GM19395 (cell line): ENCODE measurements around the gene CS.
"Not testable (repeated sequence)": the region's sequence is repeated elsewhere in the genome, so short reads cannot be mapped to it uniquely, and the experiment has no call there.

Experiments used
- ATAC-seq: cut with Tn5 transposase; IDR thresholded peaks from one replicate; pipeline ENCODE4 v1.9.1; 2021; ENCODE audit warnings: mild to moderate bottlenecking, moderate library complexity; ENCODE audit not compliant: unreplicated experiment

CS gene

GRCh38 chr12:56299853-56300643 lies at the start of gene CS:
Gene CS (minus strand): TSS chr12:56300330. CDS start chr12:56300201, 129 bp downstream.
- peak; percentile 94 for ATAC-seq

GRCh38 chr12:56348776-56349175 lies 48.6 kb upstream of the CS start:
- ATAC-seq: no peak

- not testable (repeated sequence) for ATAC-seq
Measured at GRCh38 chr12:56347255-56347654, 47.1 kb upstream of the CS start.

GRCh38 chr12:56346675-56347074 lies 46.5 kb upstream of the CS start:
- ATAC-seq: no peak

- ATAC-seq: not testable (repeated sequence)
Measured at GRCh38 chr12:56342290-56342689, 42.2 kb upstream of the CS start.

GRCh38 chr12:56341616-56342015 lies 41.5 kb upstream of the CS start:
- ATAC-seq: no peak

GRCh38 chr12:56339158-56339422 lies 39.0 kb upstream of the CS start:
- ATAC-seq: no peak

- ATAC-seq: no peak
Measured at GRCh38 chr12:56338308-56339157, 38.4 kb upstream of the CS start, which contains the start of gene IL23A. Gene IL23A (plus strand): TSS chr12:56338884. CDS start chr12:56339045, 161 bp downstream.

GRCh38 chr12:56337753-56338251 lies 37.7 kb upstream of the CS start:
- no peak for ATAC-seq

- no peak for ATAC-seq
Measured at GRCh38 chr12:56336361-56337167, 36.4 kb upstream of the CS start.

GRCh38 chr12:56335527-56335926 lies 35.4 kb upstream of the CS start:
- not testable (repeated sequence) for ATAC-seq

GRCh38 chr12:56334490-56334793 lies 34.3 kb upstream of the CS start:
- ATAC-seq: no peak

- peak; percentile 94 for ATAC-seq
Measured at GRCh38 chr12:56333679-56334489, 33.8 kb upstream of the CS start, which contains the start of gene PAN2. Gene PAN2 (minus strand): TSS chr12:56334000. CDS start chr12:56333094, 906 bp downstream.

GRCh38 chr12:56333197-56333678 lies 33.1 kb upstream of the CS start:
- ATAC-seq: peak; percentile 5

GRCh38 chr12:56332512-56333196 lies 32.5 kb upstream of the CS start:
- ATAC-seq: no peak

- no peak for ATAC-seq
Measured at GRCh38 chr12:56330936-56331490, 30.9 kb upstream of the CS start.

- no peak for ATAC-seq
Measured at GRCh38 chr12:56326533-56326932, 26.4 kb upstream of the CS start.

GRCh38 chr12:56326126-56326525 lies 26.0 kb upstream of the CS start:
- no peak for ATAC-seq

- no peak for ATAC-seq
Measured at GRCh38 chr12:56324206-56324605, 24.1 kb upstream of the CS start.
